ENCODE data around the gene RBP3. TPM values are rescaled to one million over a fixed set of nuclear protein-coding genes. Genes with fewer than 3 reads are reported as not detected.

Gene RBP3
- total RNA-seq (2022; extraction: Qiagen RNA extraction), result not detected in 5 replicates

DNA sequence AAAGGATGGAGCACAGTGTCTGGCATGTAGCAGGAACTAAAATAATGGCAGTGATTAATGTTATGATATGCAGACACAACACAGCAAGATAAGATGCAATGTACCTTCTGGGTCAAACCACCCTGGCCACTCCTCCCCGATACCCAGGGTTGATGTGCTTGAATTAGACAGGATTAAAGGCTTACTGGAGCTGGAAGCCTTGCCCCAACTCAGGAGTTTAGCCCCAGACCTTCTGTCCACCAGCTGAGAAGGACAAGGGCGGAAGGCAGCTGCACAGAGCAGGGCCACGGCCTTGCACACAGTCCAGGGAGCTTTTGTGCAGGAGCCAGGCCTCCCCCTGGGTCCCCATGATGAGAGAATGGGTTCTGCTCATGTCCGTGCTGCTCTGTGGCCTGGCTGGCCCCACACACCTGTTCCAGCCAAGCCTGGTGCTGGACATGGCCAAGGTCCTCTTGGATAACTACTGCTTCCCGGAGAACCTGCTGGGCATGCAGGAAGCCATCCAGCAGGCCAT lies at the start of gene RBP3:
Gene RBP3, plus strand, starts transcription at position 226 of the 514 bp plus-strand sequence. Its CDS starts 122 bp downstream, at position 348.

DNA sequence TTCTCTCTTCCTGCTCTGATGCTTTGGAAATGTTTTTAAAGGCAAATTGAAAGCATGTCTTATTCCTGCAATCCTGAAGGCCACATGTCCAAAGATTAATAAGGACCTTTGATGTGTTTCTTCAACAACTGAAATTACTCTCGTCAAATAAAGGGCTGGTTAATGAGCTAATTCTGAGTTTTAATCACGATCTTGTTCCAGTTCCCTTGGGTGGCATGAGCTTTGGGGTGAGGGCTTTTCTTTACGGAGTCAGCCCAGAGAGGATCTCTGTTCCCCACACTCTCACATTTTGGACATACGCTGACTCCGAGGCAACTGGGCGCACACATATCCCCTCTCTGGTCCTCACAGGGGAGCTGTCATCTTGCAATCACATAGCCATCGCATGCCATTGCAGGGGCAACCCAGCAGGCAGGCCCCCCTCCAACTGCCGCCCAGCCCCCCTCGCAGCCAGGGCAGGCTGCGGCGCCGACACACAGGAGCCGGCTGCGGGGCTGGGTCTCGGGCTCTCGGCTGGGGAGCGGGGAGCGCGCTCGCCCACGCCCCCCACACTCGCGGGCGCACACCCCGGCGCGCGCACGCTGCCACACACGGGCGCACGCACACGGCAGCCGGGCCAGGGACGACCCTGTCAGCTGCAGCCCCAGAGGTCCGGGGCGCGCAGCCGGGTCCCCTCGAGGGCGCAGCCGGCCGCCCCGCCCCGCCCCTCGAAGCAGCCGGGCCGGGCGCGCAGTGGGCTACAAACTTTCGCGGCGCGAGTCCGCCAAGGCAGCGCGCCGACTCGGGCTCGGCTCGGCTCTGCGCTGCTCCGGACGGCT lies 48.3 kb upstream of the RBP3 start, which contains the start of gene GDF10:
Gene GDF10, plus strand, starts transcription at position 587 of the 818 bp plus-strand sequence. CDS start 455 bp downstream, outside the sequence.

DNA sequence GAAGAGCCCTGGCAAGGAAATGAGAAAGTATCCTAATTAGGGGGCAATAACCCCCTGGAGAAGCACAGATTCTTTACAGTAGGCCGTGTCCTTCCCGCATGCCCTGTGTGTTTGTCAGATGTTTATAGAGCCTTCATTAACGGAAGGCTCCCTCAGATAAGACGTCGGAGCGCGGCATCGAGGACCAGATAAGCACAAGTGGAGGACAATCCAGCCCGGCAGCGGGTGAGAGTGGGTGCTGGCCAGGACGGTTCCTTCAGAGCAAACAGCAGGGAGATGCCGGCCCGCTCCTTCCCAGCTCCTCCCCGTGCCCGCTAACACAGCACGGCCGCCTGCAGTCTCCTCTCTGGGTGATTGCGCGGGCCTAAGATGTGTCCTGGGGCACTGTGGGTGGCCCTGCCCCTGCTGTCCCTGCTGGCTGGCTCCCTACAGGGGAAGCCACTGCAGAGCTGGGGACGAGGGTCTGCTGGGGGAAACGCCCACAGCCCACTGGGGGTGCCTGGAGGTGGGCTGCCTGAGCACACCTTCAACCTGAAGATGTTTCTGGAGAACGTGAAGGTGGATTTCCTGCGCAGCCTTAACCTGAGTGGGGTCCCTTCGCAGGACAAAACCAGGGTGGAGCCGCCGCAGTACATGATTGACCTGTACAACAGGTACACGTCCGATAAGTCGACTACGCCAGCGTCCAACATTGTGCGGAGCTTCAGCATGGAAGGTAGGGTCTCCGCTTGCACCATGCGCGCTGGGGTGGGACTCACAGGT lies 25.7 kb upstream of the RBP3 start, which contains the start of gene GDF2:
Gene GDF2, plus strand, starts transcription at position 155 of the 762 bp plus-strand sequence. Its CDS starts 215 bp downstream, at position 370.

DNA sequence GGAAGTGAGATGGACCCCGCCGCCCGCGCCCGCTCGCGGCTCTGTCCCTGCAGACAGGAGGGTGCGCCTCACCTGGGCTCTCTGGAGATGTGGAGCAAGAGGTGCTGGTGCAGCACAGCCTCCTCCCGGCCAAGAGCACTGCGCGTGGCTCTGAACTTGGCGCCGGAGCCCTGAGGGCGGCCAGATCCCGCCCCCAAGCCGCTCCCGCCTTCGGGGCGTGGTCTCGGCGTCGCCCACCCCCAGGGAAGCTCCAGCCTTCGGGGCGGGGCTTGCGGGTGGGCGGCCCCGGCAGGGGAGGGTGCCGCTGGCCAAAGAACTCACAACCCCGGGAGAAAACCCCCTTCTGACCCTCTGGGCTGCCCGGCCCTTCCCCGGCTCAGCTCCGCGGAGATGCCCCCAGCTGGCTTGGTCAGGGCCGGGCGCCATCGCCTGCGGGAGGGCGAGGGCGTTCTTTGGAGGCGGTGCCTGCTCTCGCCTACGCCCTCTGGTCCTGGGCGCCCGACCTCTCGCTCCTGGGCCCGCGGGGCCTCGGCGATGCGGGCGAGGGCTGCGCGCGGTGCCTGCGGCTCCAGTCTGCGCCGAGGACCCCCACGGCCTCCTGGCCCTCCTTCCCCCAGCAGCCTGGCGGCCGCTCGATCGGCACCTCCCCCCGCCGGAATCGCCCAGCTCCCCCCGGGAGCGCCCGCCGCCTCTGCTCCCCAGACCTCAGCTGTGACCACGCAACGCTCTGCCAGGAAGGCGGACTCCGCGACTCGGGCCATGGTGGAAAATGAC lies 36.2 kb downstream of the RBP3 start, which contains the start of gene ZNF488:
Gene ZNF488, minus strand, starts transcription at position 146 of the 774 bp plus-strand sequence. CDS start 15,464 bp downstream, outside the sequence.

Other genes starting within 250 kb of the RBP3 start
- 0.06 to 0.07 TPM in 2 of 5 replicates, not detected in the others for gene GDF10, start 48.2 kb upstream of the RBP3 start, total RNA-seq (2022; extraction: Qiagen RNA extraction)
- gene GDF2, start 25.9 kb upstream of the RBP3 start, total RNA-seq (2022; extraction: Qiagen RNA extraction), result not detected in 5 replicates
- 11.5 to 14.5 TPM (median 13.2 TPM) in 5 replicates for gene ZNF488, start 35.9 kb downstream of the RBP3 start, total RNA-seq (2022; extraction: Qiagen RNA extraction)
- 29.1 to 41.8 TPM (median 35.9 TPM) in 5 replicates for gene ANXA8, start 135.8 kb downstream of the RBP3 start, total RNA-seq (2022; extraction: Qiagen RNA extraction)
- gene FAM25G, start 143.3 kb downstream of the RBP3 start, total RNA-seq (2022; extraction: Qiagen RNA extraction), result 1.1 to 2.0 TPM (median 1.4 TPM) in 3 of 5 replicates, not detected in the others
- 8.7 to 12.1 TPM (median 10.3 TPM) in 5 replicates for gene AGAP9, start 175.3 kb downstream of the RBP3 start, total RNA-seq (2022; extraction: Qiagen RNA extraction)

All from A549 treated with Mapracorat at 1 μM for 4 hours (cell line).